Pons (tissue), 1 donor: ENCODE data around the gene LRCH4.

ENCODE experiments used
- DNase-seq: peaks from one replicate; pipeline ENCODE4 v3.0.0-alpha.2; 2016; ENCODE audit warnings: low spot score

Gene LRCH4, protein sequence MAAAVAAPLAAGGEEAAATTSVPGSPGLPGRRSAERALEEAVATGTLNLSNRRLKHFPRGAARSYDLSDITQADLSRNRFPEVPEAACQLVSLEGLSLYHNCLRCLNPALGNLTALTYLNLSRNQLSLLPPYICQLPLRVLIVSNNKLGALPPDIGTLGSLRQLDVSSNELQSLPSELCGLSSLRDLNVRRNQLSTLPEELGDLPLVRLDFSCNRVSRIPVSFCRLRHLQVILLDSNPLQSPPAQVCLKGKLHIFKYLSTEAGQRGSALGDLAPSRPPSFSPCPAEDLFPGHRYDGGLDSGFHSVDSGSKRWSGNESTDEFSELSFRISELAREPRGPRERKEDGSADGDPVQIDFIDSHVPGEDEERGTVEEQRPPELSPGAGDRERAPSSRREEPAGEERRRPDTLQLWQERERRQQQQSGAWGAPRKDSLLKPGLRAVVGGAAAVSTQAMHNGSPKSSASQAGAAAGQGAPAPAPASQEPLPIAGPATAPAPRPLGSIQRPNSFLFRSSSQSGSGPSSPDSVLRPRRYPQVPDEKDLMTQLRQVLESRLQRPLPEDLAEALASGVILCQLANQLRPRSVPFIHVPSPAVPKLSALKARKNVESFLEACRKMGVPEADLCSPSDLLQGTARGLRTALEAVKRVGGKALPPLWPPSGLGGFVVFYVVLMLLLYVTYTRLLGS

DNA sequence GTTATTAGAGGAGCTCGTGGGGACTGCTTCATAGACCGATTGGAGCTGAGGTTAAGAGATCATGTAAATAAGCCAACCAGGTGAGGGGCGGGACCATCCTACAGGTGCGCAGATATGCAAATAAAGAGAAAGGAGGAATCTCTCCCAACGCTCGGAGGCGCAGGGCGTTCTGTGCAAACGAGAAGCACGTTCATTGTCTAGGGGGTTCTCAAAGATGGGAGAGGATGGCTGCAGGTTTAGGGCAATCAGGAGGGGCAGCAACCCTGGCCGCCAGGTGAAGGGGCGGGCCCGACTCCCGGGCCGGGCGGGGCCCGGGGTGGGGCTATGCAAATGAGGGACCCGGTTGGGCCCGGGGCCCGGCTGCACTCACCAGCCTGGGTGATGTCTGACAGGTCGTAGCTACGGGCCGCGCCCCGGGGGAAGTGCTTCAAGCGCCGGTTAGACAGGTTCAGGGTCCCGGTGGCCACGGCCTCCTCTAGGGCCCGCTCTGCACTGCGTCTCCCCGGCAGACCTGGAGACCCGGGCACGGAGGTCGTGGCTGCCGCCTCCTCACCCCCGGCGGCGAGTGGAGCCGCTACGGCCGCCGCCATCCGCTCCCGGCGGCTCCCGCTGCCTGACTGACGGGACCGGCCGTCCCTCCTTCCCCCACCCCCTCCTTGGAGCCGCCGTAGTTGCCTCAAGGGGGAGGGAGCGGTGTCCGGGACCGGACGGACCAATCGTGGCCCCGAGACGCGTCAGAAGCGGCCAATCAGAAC, at the start of gene LRCH4:
Gene LRCH4, minus strand, starts transcription at position 619 of the 755 bp plus-strand sequence. Its CDS starts 29 bp downstream, at position 590.
- no peak for DNase-seq

DNA sequence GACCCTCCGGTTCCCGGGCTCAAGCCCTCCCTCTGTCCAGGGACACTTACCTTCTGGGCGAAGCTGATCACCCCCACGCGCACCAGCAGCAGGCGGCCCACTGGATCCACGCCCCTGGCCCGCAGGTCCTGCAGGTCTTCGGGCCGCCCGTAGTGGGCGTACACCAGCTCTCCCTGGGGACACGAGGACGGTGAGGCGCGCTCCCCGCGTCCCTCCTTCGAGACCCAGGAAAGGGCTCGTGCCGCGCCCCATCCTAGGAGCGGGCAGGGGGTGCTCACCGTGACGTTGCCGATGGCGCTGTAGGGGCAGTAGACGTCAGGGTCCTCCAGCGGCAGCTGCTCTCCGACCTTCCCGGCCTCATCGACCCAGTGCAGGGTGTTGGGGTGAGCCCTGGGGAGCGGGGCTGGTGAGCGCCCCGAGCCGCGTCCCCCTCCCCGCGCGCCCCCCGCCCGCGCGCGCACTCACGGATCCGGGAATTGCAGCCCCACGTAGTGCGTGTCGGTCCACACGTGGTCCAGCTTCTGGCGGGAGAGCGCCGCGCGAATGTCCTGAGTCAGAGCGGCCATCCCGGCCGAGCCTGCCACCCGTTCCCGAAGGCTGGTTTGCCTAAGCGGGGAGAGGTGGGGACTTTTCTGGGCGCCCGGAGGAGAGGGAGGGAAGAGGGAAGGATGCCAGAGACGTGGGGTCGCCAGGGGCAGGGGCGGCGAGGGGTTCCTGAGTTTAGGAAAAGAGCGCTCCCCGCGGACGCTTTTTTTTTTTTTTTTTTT, 47.2 kb upstream of the LRCH4 start:
- DNase-seq = no peak

DNA sequence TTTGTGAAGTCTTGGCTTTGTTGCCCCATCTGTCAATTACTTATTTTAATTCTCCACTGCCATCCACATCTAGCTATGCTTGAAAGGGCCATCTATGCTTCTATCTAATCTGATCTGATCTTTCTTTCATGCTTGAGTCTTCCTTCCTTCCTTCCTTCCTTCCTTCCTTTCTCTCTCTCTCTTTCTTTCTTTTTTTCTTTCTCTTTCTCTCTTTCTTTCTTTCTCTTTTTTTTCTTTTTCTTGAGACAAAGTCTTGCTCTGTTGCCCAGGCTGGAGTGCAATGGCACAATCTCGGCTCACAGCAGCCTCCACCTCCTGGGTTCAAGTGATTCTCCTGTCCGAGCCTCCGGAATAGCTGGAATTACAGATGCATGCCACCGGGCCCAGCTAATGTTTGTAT, 44.1 kb upstream of the LRCH4 start:
- no peak for DNase-seq

DNA sequence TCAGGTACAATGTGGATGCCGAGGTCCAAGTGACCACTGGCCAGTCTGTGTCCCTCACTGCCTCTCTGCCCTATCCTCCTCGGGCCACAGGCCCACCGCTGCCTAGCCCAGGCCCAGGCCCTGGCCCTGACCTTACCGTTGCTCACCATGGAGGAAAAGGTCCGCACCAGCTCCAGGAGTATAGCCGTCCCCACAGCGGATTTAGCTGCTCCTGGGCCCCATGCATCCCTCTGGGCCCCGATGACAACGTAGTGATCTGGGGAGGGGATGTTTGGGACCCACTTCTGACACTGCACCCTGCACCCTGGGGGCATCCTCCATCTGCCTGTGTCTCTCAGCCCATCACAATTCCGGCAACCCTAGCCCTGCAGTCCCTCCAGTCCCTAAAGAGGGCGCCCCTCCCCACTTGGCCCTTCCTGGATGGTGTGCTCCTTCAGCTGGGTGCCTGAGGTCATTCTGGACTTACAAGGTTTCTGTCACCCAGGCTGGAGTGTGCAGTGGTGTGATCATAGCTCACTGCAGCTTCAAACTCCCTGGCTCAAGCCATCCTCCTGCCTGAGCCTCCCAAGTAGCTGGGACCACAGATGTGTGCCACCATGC, 43.3 kb upstream of the LRCH4 start:
- DNase-seq = no peak

DNA sequence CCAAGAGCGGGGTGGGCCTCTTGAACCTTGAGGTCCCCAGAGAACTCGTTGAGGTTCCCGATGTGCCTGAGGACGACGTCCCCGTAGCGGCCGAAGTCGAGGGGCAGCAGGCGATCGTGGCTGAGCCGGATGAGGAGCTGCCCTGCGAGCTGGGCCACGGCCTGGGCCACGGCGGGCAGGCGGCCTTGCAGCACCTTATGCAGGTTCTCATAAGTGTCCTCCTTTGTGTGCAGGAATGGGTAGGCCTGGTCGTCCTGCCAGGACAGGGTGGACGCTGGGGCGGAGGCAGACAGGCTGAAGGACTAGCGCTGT, 41.3 kb upstream of the LRCH4 start:
- DNase-seq = no peak

DNA sequence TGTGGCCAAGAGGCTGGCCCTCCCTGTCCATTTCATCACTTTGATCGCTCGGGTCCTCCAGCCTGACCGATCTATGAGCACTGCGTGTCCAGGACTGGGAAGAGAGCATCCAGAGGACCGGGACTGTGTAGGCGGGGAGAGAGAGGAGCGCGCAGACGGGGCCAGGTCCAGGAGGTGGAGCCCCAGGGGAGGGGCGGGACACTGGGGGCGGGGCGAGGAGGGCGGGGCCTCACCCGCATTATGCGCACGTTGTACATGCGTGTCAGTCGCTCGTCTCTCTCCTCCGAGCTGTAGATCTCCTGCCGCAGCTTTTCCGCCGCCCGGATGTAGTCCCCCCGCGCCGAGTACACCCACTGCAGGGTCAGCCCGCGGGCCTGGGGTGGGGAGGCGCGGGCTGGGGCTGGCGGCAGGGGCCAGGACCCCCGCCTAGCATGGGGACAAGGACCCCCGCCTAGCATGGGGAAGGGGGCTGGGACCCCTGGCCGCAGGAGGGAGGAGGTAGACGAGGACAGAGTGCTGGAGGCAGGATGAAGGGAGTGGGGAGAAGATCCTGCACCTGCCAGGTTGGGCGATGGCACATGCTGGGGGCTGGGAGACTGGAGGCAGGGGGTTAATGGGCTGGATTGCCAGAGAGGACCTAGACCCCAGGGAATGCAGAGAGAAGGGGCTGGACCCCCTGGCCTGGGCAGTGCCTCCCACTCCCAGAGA, 40.8 kb upstream of the LRCH4 start:
- no peak for DNase-seq

DNA sequence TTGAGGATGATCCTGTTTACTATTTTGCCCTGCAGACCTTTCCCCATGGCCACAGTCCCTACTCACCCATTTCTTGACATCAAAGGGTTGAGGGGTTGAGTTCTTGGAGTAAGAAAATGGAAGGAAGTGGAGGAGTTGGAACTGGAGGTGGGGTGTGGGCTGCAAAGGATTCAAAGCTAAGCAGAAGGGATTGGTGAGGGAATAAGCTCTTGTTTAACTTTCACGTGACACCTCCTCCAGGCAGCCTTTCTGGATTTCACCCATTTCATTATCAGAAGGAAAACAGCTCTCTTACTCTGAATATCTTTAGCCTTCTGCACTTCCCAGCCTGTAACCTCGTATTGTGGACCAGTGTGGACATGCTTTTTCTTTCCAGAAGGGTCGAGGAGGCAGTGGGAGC, 40.1 kb upstream of the LRCH4 start:
- no peak for DNase-seq

DNA sequence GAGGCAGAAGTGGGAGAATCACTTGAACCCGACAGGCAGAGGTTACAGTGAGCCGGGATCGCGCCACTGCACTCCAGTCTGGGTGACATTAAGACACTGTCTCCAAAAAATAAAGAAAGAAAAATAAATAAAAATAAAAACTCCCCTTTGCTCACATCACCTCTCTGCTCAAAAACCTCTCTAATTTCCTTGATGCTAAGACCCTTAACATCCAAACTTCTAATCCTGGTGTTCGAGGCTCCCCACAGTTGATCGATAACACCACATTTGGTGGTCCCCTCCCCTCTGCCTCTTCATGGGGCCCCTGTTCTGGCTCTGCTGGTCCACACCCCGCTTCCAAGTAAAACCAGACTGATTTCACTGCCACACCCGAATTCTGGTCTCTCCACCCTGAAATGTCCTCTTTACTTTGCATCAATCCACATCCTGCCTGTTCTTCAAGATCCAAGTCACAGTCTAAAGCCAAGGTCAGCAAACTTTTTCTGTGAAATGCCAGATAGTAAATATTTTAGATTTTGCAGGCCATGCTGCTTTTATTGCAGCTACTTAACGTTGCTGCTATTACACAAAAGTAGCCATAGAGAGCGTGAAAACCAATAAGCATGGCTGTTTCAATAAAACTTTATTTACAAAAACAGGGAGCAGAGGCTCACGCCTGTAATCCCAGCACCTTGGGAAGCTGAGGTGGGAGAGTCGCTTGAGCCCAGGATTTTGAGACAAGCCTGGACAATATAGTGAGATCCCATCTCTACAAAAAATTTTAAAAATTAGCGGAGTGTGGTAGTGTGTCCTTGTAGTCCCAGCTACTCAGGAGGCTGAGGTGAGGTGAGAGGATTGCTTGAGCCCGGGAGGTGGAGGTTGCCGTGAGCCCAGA, 38.3 kb upstream of the LRCH4 start:
- DNase-seq = no peak

DNA sequence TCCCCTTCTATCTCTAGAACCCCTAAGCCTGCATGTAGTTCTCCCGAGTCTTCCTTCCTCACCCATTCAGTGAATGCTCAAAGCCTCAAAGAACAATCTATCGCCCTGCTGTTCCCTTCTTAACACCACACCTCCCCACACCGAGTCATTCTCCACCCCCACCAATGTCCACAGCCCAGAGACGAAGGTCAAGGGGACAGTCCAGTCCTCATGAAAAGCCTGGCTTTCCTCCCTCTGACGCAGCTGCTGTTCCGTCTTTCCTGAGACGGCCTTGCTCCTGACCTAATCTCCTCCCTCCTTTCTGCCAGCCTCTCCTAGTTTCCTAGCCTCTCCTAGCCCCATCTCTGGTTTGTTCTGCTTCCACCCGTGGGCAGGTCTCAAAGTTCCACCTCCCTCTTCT, 35.6 kb upstream of the LRCH4 start:
- no peak for DNase-seq

DNA sequence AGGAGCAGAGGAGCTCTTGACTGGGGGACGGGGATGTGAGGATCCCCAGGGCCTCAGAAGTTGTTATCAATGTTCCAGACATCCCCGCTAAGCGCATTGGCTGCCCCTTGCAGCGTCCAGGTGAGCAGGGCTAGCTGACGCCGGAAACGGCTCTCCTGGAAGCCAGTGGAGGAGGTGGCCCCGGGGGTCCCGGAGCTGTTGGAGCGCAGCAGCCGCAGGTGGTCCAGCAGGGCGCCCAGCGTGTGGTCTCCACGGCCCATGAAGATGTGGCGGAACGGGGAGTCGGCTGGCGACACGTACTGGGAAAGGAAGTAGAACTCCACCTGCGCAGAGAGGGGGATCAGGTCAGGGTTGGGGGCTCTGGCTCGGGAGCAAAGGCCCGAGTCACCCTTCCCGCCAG, 34.9 kb upstream of the LRCH4 start:
- no peak for DNase-seq

DNA sequence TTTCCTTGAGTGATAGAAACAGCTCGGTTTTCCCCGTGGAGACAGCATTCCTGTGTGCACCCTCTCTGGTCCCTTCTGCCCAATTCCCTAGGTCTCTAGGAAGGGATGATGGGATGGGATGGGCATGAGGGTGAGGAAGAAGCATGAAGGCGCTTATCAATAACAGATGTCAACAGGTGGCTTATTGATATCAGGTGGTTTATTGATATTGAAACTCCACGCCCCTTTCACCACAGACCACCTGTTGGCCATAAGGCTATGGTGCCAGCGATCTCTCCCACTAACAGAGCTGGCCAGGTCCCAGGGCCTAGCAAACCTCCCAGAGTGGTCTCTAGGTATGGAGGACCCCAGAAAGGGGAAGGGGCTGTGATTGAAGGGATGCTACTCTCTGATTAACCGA, 34.3 kb upstream of the LRCH4 start:
- DNase-seq = no peak

DNA sequence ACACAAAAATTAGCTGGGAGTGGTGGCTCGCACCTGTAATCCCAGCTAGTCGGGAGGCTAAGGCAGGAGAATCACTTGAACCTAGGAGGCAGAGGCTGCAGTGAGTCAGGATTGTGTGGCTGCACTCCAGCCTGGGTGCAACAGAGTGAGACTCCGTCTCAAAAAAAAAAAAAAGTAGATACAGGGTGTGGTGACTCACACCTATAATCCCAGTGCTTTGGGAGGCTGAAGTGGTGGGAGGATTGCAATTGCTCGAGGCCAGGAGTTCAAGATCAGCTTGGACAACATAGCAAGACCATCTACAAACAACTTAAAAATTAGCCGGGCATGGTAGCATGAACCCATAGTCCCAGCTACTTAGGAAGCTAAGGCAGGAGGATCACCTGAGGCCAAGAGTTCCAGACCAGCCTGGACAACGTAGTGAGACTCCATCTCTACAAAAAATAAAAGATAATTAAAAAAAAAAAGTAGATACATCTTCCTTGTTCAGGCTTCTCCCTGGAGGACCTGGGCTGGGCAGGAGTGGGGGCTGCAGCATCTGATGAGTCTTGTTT, 28.5 kb upstream of the LRCH4 start:
- DNase-seq = no peak

DNA sequence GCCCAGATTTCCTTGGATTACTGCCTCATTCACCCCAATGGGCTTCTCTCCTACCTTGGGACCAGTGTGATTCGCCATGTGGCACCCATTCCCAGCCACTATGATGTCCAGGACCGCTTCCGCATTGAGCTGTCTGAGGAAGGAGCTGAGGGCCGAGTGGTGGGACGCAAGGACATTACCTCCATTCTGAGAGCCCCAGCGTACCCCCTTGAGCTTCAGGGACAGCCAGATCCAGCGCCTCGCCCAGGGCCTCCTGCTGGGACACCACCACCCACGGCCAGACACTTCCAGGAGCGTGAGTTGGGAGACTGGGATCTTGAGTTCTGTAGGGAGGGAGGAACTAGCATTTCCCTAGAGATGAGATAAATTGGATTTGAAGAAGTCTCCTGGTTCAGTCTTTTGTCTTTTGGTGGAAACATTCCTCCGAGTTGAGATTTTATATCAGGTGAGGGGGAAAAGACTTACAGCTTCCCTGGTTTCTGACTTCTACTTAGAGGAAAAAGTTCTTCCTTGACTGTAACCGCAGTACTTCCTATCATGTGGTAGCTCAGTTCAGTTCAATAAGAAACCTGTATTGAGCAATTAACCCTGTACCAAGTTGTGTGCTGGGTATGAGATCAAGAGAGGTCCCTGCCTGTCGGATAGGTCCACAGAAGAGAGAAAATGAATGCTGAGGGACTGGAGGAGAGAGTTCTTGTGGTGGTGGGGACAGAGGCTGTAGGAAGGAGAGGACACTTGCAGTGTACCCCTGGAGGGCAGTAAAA, 27.7 kb upstream of the LRCH4 start:
- no peak for DNase-seq

DNA sequence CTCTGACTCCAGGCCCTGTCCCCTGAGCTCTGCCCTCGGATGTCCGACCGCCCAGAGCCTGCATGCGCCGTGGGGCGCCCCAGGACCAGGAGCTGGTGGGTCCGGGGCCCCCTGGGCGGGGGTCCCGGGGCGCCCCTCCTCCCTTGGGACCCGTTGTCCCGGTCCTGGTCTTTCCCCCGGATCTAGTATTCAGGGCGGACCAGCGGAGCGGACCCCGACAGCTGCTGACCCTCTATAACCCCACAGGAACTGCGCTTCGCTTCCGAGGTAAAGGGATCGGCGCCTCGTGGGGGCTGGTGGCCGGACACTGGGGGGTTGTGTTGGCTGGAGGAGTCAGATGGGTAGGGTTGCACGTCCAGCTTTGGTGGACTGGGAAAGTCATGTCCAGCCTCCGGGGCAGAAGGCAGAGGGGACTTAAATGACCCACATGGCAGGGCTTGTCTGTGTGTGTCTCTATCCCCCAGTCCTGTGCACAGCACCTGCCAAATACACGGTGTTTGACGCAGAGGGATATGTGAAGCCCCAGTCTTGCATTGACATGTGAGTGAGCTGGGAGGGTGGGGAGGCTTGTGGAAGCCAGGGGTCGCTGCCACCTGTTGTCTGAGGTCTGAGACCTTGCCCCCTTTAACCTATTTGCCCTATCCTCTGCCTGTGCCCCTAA, 26.9 kb upstream of the LRCH4 start:
- no peak for DNase-seq

DNA sequence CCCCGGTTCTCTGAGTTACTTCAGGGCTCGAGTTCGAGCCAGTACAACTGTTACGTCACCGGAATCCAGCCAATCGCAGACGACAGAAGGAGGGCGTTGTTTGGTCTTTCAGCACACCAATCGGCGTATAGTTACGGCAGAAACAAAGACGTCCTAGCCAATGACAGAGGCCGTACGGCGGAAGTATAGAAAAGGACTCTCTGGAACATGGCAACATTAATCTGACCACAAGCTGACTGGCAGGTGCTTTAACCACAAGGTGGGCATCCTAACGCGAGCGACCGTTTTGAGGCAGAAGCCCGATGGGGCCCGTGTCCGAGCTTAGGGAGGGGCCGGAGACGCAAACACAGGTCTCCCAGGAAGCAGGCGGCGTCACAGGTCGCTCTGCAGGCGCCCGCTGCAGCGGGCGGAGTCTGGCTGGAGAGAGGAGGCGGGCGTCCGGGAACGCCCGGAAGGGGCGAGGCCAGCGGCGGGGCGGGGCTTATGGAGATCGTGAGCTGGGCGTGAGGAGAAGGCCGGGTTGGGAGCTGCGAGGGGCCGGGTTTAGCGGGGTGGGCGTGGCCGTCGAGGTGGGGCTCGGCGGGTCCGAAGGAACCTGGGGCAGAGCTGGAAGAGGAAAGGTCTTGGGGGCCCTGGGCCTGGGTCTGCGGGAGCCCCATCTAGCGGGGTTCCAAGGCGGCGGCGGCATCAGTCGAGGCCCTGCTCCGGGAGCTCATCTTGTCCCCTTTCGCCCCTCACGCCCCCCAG, 26.2 kb upstream of the LRCH4 start, which contains the start of gene MOSPD3:
Gene MOSPD3, plus strand, starts transcription at position 558 of the 747 bp plus-strand sequence. CDS start 252 bp downstream, outside the sequence.
- DNase-seq = peak; percentile 100

DNA sequence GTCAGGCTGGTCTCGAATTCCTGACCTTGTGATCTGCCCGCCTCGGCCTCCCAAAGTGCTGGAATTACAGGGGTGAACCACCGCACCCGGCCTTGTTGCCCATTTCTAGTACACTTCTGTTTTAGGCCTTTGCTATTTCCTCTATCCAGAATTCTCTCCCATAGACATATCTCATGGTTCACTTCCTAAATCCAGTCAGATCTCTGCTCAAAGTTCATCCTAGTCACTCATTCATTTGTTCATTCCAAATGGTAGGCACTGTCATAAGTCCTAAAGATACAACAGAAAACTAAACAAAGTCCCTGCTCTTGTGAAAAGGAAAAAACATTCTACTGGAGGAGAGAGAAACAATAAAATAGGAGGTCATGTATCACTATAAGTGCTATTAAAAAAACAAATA, 24.0 kb upstream of the LRCH4 start:
- DNase-seq = no peak

DNA sequence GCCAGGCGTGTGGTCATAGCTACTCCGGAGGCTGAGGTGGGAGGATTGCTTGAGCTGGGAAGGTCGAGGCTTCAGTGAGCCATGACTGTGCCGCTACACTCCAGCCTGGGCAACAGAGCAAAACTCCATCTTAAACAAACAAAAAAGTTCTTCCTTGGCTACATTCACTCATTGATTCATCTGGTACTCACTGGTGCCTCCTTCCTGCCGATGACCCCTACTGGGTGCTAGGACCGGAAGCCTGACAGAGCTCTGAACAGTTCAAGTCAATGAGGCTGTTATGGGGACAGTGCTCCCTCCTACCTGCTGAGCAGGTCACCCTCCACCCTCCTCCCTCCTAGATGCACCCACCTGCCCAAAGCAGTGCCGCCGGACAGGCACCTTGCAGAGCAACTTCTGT, 21.2 kb upstream of the LRCH4 start:
- no peak for DNase-seq

DNA sequence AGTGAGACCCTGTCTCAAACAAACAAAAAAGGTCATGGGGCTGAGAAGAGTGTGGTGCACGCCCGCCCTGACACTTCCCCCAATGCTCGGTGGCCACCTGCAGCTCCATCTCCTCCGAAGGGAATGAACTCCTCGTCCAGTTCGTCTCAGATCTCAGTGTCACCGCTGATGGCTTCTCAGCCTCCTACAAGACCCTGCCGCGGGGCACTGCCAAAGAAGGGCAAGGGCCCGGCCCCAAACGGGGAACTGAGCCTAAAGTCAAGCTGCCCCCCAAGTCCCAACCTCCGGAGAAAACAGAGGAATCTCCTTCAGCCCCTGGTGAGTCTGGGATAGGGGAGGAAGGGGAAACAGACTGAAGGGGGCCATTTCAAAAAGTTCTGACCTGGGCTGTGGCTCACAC, 20.4 kb upstream of the LRCH4 start:
- no peak for DNase-seq
